ENCODE measurements around the gene SYNPO2.

SYNPO2 gene

DNA sequence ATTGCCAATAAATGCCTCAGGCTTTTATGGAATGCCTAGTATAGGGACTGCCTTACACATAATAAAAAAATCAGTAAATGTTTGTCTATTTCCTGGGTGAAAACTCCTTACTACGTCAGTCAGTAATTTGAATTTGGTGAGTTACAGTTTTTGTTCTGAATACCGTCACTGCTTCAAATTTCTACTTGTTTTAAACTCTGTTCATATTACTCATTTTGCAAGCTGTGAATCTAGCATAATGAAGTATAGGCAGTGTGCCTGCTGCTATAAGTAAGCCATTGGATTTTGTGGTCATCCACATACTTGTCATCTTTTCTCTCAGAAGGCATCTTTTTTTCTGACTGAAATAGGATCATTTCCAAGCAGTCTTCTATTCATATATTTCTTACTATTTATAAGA, 43.1 kb downstream of the SYNPO2 start:
- DNase-seq (ENCODE audit: low read depth in 1 of 2, low spot score in 1 of 2): no peak

DNA sequence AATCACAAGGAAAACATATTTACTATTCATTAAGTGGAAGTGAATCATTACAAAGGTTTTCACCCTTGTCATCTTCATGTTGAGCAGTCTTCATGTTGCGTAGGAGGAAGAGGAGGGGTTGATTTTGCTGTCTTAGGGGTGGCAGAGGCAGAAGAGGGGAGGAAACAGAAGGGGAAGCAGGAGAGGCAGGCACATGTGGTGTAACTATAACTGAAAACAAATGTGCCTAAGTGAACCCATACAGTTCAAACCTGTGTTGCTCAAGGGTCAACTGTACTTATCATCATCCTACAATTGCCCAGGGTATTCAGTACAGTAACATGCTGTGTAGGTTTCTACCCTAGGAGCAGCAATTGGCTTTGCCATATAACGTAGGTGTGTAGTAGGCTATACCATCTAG, 47.2 kb downstream of the SYNPO2 start:
- DNase-seq (ENCODE audit: low read depth in 1 of 2, low spot score in 1 of 2): no peak

DNA sequence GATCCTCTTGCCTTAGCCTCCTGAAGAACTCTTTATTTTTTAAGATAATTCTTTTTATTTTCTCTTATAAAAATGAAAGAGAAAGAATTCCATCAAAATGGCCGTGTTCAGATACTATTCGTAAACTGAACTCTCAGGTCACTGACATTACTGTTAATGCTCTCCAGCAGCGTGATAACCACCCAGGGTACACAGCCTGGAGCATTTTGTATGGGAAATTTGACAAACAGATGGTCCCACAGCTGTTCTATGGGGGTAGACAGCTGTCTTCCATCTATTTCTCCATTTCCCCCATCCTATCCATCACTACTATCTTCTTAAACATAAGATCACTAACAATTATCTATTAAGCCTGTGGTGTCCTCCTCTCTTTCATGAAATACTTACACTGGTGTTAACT, 47.8 kb downstream of the SYNPO2 start:
- no peak for DNase-seq (ENCODE audit: low read depth in 1 of 2, low spot score in 1 of 2)

DNA sequence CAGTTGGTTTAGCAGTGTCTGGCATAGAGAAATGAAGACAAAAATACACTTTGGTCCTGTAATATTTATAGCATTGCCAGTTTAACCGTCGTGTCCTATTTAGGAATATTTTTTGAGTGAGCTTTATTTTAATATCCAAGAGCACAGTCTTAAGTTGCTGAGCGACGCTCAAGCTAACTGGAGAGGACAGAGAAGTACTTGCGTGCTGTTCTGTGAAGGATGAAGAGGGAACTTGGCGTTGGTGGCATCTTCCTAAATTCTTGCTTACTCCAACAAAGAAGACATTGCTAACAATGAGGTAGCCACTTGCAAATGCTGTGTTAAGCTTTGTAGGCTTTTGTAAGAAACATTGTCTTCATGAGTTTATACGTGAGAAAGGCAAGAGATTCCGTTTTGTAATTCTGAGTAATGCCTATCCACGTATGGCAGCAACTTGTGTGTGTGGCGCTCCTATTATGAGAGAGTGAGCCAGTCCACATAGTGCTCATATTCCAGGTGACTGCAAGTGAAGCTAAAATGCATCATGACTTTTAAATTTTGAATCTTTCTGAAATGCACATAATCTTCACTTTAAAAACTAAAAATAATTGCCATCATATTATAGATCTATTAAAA, 50.6 kb downstream of the SYNPO2 start:
- no peak for DNase-seq (ENCODE audit: low read depth in 1 of 2, low spot score in 1 of 2)

DNA sequence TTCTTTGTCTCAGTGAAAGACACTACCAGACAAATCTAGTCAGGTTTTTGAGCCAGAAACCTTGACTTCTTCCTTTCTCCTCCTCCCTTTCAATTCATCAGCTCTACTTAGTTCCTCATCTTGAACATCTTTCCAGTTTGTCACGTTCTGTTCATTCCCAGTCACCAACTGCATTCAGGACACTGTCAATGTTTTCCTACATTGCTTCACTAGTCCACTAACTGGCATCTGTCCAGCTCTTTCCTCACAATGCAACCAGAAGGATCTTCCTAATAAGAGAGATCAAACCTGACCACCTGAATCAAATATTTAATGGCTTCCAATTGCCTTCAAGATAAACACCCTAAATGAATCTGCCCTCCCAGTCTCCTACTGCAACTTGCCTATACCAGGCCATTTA, 52.5 kb downstream of the SYNPO2 start:
- no peak for DNase-seq (ENCODE audit: low read depth in 1 of 2, low spot score in 1 of 2)

DNA sequence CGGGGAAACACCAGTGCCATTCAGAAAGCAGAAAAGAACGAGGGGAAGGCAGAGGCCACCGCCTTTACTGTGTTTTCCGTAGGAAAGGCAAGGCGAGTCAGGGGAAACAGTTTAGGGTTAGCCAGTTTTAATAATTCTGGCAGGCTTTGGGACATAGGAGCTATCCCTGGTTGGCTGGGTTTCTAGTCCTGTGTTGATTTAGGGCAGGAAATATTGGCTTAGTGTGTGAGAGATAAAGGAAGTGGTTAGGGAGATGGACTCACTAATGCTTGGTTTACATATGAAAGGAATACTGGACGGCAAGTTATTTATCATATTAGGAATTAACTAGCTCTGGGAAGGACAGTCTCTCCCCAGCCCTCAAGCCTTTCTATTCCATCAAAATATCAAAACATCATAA, 53.1 kb downstream of the SYNPO2 start:
- DNase-seq (ENCODE audit: low read depth in 1 of 2, low spot score in 1 of 2): no peak

DNA sequence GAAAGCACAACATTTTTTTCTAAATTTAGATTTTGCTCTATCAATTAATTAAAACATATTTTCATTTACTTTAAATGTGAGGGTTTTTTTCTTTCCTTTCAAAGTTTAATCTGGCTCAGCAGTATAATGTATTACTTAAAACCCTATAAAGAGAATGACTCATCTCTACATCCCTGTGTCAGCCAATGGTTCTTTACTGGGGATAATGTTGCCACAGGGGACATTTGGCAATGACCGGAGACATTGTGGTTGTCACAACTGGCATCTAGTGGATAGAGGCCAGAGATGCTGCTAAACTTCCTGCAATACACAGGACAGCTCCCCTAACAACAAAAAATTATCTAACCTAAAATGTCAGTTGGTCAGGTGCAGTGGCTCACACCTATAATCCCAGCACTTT, 53.8 kb downstream of the SYNPO2 start:
- DNase-seq (ENCODE audit: low read depth in 1 of 2, low spot score in 1 of 2): no peak

DNA sequence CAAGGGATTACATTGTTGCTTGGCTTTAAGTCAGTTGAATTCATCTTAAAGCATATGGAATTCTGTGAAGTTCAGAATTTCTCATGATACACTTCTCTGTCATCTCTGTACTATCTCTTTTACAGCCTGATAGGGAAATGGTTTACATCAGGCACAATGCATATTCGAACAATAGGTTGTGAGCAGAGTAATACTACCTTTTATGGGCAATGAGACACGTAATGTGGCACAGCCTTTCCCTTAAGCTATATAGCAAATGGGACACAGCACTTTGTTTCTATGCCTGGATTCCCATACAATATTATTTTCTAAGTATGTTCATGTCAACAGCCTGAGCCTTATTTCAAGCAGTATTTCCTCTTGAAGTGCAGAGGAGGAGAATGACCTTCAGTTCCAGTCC, 58.4 kb downstream of the SYNPO2 start:
- no peak for DNase-seq (ENCODE audit: low read depth in 1 of 2, low spot score in 1 of 2)

DNA sequence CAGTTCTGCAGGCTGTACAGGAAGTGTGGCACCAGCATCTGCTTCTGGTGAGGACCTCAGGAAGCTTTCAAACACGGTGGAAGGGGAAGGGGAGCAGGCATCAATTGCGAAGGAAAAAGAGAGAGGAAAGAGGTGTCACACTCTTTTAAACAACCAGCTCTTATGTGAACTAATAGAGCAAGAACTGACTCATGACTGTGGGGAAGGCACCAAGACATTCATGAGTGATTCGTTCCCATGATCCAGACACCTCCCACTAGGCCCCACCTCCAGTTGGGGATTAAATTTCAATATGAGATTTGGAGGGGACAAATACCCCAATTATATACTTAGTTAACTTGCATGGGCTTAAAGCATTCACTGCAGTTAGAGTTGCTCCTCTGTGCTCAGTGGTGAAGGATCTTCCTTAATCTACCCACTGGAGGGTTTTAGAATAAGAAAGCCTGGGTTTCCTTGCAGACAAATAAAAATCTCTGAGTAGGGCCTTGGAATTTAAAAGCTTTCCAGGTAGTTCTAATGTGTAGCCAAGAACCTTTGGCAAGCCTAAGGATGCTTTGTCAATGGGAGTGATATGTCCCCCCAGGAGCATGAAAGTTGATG, 60.0 kb downstream of the SYNPO2 start:
- DNase-seq (ENCODE audit: low read depth in 1 of 2, low spot score in 1 of 2): no peak

DNA sequence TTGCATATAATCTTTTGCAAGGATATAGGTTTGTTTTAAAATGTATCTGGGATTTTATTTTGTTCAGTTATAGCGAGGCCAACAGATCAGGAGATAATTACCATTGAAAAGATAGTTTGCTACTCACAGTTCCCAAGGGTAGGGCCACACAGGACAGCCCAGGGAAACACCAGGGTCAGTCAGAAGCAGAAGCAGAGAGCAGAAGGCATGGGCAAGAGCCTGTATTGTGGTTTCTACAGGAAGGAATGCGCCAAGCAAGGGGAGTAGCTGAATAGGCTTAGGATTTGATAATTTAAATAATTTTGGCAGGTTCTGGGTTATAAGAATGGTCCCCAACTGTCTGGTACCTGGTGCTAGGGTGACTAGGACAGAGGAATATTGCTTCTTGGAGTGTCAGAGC, 61.6 kb downstream of the SYNPO2 start:
- no peak for DNase-seq (ENCODE audit: low read depth in 1 of 2, low spot score in 1 of 2)

DNA sequence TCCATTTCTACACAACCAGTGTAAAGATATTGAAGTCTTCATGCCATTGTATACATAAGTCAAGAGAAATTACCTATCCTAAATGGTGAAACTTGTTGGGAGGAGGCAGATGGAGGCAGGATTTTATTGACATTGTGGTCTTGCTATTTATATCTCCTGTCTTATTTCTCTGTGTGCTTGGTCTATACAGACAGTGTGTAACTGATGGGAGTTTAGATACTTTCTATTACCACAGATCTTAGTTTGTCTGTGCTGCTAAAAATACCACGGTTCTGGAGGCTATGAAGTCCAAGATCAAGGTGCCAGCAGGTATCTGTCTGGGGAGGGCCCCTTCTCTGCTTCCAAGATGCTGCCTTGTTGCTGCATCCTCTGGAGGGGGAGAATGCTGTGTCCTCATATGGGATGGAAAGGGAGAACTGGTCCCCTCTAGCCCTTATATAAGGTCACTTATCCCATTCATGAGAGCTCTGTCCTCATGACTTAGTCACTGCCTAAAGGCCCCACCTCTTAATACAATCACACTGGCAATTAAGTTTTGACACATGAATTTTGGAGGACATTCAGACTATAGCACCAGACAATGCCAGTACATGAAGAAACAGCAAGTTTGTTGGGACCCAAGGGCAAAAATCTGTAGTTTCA, 62.4 kb downstream of the SYNPO2 start:
- no peak for DNase-seq (ENCODE audit: low read depth in 1 of 2, low spot score in 1 of 2)

DNA sequence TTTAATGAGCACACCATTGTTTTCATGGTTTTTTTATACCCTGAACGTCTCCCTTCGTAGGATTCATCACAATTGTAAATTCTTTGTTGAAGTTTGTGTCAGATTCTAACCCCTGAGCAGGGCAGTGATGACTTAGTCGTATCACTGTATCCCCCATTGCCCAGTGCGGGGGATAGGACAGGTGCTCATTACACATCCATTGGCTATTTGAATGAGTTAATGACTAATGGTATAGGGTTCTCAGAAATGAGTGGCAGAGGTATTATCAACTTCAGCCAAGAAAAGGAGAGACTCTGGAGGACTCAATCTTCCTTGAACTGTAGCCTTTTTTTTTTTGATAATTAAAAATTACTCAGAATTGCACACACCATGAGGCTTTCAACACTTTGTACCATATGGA, 64.6 kb downstream of the SYNPO2 start:
- no peak for DNase-seq (ENCODE audit: low read depth in 1 of 2, low spot score in 1 of 2)

DNA sequence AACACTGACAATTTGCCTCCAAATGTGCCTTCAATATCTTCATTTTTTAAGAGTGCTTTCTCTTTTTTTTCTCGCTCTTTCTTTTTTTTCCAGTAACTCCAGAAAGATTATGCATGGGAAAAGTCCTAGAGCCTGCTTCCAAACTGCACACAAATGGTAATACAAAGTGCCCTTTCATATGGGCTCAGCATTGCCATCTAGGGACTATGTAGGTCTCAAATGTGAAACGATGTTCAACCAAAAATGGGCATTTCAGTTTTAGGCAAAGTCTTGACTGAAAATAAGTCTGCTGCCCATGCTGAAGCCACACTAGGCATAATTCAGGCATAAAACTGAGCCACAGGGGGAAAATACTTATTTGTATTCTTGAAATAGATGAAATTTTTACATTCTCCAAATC, 65.6 kb downstream of the SYNPO2 start:
- DNase-seq (ENCODE audit: low read depth in 1 of 2, low spot score in 1 of 2): no peak

DNA sequence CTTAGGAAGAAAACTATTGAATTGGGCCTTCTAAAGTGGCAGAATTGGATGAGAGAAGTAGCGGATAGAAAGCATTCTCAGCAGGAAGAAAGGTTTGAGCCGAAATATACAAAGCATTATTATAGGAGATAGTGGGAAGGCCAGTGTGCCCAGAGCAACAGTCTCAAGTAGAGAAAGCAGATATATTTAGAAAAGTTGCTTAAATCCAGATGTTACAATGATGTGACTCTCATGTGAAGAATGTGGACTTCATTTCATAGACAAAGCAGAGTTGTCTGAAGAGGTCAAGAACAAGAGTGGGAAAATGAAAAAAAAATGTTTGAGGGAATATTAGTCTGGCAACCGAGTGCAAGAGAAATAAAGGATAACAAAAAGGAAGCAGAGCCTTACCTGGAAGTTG, 66.9 kb downstream of the SYNPO2 start:
- no peak for DNase-seq (ENCODE audit: low read depth in 1 of 2, low spot score in 1 of 2)

DNA sequence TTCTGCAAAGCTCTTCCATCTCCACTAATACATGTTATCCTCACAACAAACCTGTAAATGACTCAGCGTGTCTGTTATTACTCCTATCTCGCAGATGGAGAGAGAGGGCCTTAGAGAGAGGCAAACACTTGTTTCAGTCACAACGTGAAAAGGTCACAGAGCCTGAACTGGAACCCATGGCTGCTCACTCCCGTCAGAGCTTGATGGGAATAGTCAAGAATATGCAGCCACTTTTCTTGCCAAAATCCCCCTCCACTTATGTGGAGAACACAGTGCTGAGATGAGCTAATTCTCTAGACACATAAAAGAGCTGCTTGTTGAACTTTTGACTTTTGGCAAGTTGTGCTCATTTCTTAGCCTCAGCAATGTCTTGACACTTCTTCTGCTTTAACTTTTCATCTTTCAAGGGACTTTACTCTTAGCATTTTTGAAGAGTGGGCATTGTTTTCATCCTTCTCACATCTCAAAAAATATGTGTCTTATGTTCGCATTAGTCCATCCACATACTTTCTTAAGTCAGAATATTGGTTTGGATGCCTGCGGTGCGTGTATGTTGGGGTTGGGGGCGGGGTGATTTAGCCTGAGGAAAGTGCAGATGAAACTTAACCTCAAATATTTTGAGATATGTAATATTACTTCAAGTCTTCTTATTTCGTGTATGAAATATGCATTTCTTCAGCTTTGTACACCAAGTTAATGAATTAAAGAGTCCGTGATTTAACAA, 69.2 kb downstream of the SYNPO2 start:
- no peak for DNase-seq (ENCODE audit: low read depth in 1 of 2, low spot score in 1 of 2)

DNA sequence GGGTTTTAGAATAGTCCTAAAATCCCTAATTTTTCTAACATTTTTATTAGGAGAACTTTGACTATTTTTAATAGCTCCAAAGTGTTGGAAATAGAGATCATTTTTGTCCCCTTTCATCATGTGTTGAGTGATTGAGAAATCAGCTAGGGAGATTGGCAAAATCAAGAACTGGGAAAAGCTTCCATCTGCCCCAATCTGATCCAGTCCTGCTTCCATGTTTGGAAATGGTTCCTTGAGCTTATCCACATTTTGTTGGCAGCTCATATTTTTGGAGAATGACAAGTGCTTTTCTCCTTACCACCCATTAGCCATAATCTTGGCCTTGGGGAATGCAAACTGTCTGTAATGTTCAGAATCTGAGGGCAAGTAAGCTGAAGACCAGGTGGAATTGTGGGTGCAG, 73.9 kb downstream of the SYNPO2 start:
- DNase-seq (ENCODE audit: low read depth in 1 of 2, low spot score in 1 of 2): no peak

DNA sequence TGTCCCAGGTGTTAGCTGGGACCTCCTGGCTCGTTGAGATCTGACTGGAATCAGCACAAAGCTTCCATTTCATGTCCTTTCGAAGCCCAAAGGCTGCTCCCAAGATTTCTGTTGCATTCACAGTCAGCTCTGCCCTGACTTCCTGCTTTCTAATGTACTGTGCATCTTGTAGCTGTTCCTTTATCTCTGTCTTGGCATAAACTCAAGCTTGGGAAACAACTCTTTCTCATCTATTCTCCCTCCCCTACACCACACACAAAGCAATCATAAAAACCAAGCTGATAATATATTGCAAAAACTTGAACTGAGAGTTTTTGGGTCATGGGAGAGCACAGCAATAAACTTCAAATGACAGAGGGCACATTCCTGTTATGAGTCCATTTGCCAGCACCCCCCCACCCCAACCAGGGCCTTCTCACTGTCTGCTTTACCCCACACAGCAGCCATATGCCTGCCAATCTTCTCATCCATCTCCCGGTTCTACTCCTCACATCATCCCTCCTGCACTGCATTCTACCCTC, 76.3 kb downstream of the SYNPO2 start:
- no peak for DNase-seq (ENCODE audit: low read depth in 1 of 2, low spot score in 1 of 2)

DNA sequence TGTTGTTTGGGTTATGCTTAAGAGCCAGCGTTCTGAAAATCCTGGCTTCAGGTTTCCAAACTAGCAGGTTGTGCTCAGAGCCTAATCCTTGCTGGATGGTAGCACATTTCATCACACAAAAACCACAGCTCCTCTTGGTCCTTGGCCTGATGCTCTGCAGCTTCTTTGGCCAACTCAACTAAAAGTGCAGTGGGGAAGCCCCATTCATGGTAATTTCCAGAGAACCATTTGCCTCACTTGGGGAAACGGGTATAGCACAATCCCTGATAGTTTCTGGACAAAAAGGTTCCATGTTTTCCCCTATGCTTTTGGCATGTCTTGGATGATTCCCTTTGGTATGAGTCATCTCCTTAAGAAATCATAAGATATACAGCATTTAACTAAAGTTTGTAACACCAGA, 78.7 kb downstream of the SYNPO2 start:
- DNase-seq (ENCODE audit: low read depth in 1 of 2, low spot score in 1 of 2): no peak

DNA sequence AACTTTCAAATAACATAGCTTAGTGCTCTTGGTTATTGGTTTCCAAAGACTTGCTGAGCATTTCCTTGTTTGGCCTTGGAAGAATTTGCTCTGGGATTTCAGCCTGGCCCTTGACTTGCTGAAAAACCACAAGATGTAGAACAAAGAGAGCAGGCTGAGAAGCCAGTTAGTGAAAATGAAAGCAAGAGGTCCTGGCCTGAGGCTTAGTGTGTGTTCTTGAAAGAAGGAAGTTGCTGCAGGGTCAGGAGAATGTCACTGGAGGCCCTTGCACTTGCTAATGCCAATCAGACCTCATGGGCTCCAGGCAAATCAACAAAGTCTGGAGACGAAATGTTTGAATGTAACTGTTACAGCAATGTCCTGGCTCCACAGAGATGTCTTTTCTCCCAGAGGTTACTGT, 79.4 kb downstream of the SYNPO2 start:
- DNase-seq (ENCODE audit: low read depth in 1 of 2, low spot score in 1 of 2): no peak

DNA sequence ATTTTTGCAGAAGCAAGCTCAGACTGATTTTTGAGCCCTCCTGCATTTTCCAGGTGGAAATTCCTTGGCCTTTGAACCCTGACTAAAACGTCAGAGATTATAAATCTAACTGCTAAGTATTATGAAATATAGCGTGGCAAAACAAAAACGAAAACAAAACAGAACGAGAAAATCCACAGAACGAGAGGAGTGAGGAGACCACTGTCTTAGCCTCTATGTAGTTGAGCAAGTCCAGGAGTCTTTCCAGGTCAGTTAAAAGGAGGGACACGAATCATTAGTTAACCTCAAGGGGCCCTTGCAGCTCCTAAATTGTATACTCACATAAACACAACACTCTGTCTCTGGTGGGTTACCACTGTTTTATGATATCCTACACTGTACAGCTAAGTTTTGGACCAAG, 80.2 kb downstream of the SYNPO2 start:
- DNase-seq (ENCODE audit: low read depth in 1 of 2, low spot score in 1 of 2): no peak

DNA sequence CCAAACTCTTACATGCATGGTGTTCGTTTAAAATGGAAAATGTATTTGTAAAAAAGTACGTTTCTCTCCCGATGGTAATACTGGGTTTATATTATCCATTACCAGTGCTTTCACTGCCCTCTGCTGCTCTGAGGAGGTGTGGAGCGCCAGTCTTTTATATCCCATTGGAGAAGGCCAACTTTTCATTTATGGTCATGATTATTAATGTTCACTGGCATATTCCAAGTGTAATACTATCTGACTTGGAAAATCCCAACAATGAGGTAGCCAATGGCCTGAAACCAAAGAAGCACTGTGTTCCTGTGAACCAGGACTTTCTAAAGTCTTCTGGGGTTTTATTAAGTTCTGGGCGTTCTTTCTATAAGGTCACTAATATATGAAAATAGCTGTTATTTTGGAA, 80.7 kb downstream of the SYNPO2 start:
- no peak for DNase-seq (ENCODE audit: low read depth in 1 of 2, low spot score in 1 of 2)

DNA sequence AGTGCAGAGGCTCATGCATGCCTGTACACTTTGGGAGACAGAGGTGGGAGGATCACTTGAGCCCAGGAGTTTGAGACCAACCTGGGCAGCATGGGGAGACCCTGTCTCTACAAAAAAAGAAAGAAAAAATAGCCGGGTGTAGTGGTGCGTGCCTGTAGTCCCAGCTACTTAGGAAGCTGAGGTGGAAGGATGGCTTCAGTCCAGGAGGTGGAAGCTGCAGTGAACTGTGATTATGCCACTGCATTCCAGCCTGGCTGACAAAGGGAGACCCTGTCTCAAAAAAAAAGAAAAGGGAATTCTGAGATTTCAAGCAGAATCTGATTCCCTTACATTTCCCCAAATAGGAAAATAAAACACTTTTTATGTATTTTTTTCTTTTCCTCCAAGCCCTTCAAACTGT, 83.5 kb downstream of the SYNPO2 start:
- no peak for DNase-seq (ENCODE audit: low read depth in 1 of 2, low spot score in 1 of 2)
